ENCODE results near the gene SLC35F1. TPM values are rescaled to one million over a fixed set of nuclear protein-coding genes. Genes with fewer than 3 reads are reported as not detected.

SLC35F1 gene
- total RNA-seq, 4 donors from 2014 or later: 0.74 to 12.0 (median 2.3) TPM

GRCh38 chr6:118306392-118307238 lies 399.6 kb downstream of the SLC35F1 start:
- DNase-seq (ENCODE audit: low spot score) (no peak), ATAC-seq (ENCODE audit: low FRiP score) (no peak)
- no peak for TF ChIP-seq CTCF (IDR thresholded peaks at IDR 0.05)

- TF ChIP-seq CTCF (IDR thresholded peaks at IDR 0.05): no peak
- DNase-seq (ENCODE audit: low spot score): no peak
Measured at GRCh38 chr6:118307581-118307980, 400.5 kb downstream of the SLC35F1 start.

GRCh38 chr6:118309337-118310093 lies 402.5 kb downstream of the SLC35F1 start:
- no peak for DNase-seq (ENCODE audit: low spot score)
- ATAC-seq (ENCODE audit: low FRiP score): no peak
- TF ChIP-seq CTCF (IDR thresholded peaks at IDR 0.05): no peak

More at GRCh38 chr6:118307581-118307980, 400.5 kb downstream of the SLC35F1 start:
- ATAC-seq (ENCODE audit: low FRiP score): no peak

GRCh38 chr6:118313208-118313607 lies 406.1 kb downstream of the SLC35F1 start:
- no peak for TF ChIP-seq CTCF (IDR thresholded peaks at IDR 0.05)
- ATAC-seq (ENCODE audit: low FRiP score) (no peak), DNase-seq (ENCODE audit: low spot score) (no peak)

- no peak for TF ChIP-seq CTCF (IDR thresholded peaks at IDR 0.05)
- DNase-seq (ENCODE audit: low spot score): no peak
- no peak for ATAC-seq (ENCODE audit: low FRiP score)
Measured at GRCh38 chr6:118313762-118314161, 406.7 kb downstream of the SLC35F1 start.

GRCh38 chr6:118316796-118317384 lies 409.8 kb downstream of the SLC35F1 start:
- TF ChIP-seq CTCF (IDR thresholded peaks at IDR 0.05): no peak

More at GRCh38 chr6:118316796-118317384, 409.8 kb downstream of the SLC35F1 start:
- ATAC-seq (ENCODE audit: low FRiP score) (no peak), DNase-seq (ENCODE audit: low spot score) (no peak)
